Osteocyte (in vitro differentiated cells): Measurements from ENCODE around the gene LSM14A. TPM values are rescaled to one million over a fixed set of nuclear protein-coding genes. Genes with fewer than 3 reads are reported as not detected.
"Not testable (repeated sequence)": the region's sequence is repeated elsewhere in the genome, so short reads cannot be mapped to it uniquely, and the experiment has no call there.

Experiments used
- DNase-seq: peaks from one replicate; pipeline ENCODE4 v3.0.0; 2021; ENCODE audit warnings: mixed read lengths; ENCODE audit not compliant: unreplicated experiment; ENCODE audit errors: extremely low spot score
- H3K27ac Mint-ChIP-seq: one replicate; pipeline ENCODE4 v1.8.0; 2021; ENCODE audit warnings: mild to moderate bottlenecking, mixed read lengths; ENCODE audit not compliant: unreplicated experiment
- H3K27me3 Mint-ChIP-seq: one replicate; pipeline ENCODE4 v1.8.0; 2021; ENCODE audit warnings: mixed read lengths; ENCODE audit not compliant: unreplicated experiment
- H3K36me3 Mint-ChIP-seq: one replicate; pipeline ENCODE4 v1.8.0; 2021; ENCODE audit warnings: mixed read lengths; ENCODE audit not compliant: unreplicated experiment
- H3K4me1 Mint-ChIP-seq: one replicate; pipeline ENCODE4 v1.8.0; 2021; ENCODE audit warnings: mixed read lengths; ENCODE audit not compliant: unreplicated experiment
- H3K4me3 Mint-ChIP-seq: one replicate; pipeline ENCODE4 v1.8.0; 2021; ENCODE audit warnings: mild to moderate bottlenecking, moderate library complexity, mixed read lengths; ENCODE audit not compliant: unreplicated experiment
- H3K9me3 Mint-ChIP-seq: one replicate; pipeline ENCODE4 v1.8.0; 2021; ENCODE audit warnings: mixed read lengths; ENCODE audit not compliant: unreplicated experiment
- total RNA-seq: library from RNA; stranded (reverse); gene quantifications from 2 replicates; pipeline ENCODE4 v1.2.1, GENCODE V29; 2021
- TF ChIP-seq, protein P1 (sequence below): fragments of 200-600 bp; sonication (generic); IDR thresholded peaks from 2 replicates; pipeline ENCODE4 v1.5.0; 2021; ENCODE audit warnings: antibody characterized with exemption, mild to moderate bottlenecking, moderate library complexity

The LSM14A gene
- total RNA-seq, 1 donor from 2014 or later: 97.8 TPM

DNA sequence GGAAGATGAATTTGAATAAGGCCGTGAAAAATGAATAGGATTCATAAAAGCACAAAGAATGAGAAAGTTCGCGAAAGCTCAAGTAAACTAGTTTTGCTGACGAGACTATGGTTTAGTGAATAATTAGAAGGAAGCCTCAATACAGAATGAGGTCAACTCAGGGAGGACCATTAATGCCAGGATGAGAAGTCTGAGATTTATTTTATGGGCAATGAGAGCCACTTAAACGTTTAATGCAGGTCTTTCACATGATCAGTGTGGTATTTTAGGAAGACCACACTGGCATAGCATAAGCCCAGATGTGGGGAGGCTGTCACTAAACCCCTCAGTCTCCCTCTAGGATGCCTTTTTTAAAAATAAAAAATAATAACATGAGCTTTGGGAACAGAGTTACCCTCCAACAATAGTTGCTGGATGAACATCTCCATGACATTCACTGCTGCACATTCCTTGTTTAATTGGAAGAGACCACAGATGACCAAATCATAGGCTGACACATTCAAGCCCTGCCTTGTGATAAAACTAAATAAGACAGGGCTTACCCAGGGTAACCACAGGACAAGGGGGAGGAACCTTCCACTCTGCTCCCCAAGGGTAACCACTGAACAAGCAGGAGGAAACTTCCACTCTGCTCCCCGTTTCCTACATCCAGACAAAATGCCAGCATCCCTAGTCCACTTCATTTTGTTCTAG, 43.6 kb upstream of the LSM14A start:
- H3K36me3 Mint-ChIP-seq: no peaks in the 10 kb centered on the region
- H3K4me1 Mint-ChIP-seq: no peaks in the 10 kb centered on the region
- TF ChIP-seq, protein P1, sequence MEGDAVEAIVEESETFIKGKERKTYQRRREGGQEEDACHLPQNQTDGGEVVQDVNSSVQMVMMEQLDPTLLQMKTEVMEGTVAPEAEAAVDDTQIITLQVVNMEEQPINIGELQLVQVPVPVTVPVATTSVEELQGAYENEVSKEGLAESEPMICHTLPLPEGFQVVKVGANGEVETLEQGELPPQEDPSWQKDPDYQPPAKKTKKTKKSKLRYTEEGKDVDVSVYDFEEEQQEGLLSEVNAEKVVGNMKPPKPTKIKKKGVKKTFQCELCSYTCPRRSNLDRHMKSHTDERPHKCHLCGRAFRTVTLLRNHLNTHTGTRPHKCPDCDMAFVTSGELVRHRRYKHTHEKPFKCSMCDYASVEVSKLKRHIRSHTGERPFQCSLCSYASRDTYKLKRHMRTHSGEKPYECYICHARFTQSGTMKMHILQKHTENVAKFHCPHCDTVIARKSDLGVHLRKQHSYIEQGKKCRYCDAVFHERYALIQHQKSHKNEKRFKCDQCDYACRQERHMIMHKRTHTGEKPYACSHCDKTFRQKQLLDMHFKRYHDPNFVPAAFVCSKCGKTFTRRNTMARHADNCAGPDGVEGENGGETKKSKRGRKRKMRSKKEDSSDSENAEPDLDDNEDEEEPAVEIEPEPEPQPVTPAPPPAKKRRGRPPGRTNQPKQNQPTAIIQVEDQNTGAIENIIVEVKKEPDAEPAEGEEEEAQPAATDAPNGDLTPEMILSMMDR: no peak
- DNase-seq: no peak
- H3K27ac Mint-ChIP-seq: no peak overlapping the region
- H3K9me3 Mint-ChIP-seq: no peaks in the 10 kb centered on the region
- H3K27me3 Mint-ChIP-seq: peaks cover 12% of the 10 kb centered on the region
- H3K4me3 Mint-ChIP-seq: no peak overlapping the region

DNA sequence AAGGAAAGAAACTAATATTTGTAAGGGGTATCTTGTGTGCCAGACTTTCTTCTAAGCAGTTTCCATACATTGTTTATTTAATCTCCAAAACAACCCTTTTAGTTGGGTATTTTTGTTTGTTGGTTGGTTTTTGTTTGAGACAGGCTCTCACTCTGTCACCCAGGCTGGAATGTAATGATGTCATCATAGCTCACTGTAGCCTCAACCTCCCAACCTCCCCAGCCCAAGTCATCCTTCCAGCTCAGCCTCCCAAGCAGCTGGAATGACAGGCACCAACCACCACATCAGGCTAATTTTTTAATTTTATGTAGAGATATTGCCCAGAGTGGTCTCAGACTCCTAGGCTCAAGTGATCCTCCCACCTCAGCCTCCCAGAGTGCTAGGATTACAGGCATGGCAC, 41.2 kb upstream of the LSM14A start:
- H3K36me3 Mint-ChIP-seq: no peaks in the 10 kb centered on the region
- TF ChIP-seq, protein P1: no peak
- H3K4me1 Mint-ChIP-seq: peaks cover 2% of the 10 kb centered on the region
- no peak overlapping the region for H3K27ac Mint-ChIP-seq
- H3K9me3 Mint-ChIP-seq: no peaks in the 10 kb centered on the region
- no peak for DNase-seq
- H3K4me3 Mint-ChIP-seq: no peak overlapping the region
- peaks cover 5% of the 10 kb centered on the region for H3K27me3 Mint-ChIP-seq

DNA sequence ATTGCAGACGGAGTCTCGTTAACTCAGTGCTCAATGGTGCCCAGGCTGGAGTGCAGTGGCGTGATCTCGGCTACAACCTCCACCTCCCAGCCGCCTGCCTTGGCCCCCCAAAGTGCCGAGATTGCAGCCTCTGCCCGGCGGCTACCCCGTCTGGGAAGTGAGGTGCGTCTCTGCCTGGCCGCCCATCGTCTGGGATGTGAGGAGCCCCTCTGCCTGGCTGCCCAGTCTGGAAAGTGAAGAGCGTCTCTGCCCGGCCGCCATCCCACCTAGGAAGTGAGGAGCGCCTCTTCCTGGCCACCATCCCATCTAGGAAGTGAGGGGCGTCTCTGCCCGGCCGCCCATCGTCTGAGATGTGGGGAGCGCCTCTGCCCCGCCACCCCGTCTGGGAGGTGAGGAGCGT, 40.2 kb upstream of the LSM14A start:
- not testable (repeated sequence) for H3K4me1 Mint-ChIP-seq, H3K4me3 Mint-ChIP-seq, DNase-seq, H3K36me3 Mint-ChIP-seq, H3K9me3 Mint-ChIP-seq, H3K27me3 Mint-ChIP-seq, H3K27ac Mint-ChIP-seq

DNA sequence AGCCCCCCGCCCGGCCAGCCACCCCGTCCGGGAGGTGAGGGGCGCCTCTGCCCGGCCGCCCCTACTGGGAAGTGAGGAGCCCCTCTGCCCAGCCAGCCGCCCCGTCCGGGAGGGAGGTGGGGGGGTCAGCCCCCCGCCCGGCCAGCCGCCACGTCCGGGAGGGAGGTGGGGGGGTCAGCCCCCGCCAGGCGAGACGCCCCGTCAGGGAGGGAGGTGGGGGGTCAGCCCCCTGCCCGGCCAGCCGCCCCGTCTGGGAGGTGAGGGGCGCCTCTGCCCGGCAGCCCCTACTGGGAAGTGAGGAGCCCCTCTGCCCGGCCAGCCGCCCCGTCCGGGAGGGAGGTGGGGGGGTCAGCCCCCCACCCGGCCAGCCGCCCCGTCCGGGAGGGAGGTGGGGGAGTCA, 39.6 kb upstream of the LSM14A start:
- H3K4me1 Mint-ChIP-seq, H3K4me3 Mint-ChIP-seq, H3K36me3 Mint-ChIP-seq, H3K27me3 Mint-ChIP-seq, H3K27ac Mint-ChIP-seq, DNase-seq, H3K9me3 Mint-ChIP-seq: not testable (repeated sequence)

DNA sequence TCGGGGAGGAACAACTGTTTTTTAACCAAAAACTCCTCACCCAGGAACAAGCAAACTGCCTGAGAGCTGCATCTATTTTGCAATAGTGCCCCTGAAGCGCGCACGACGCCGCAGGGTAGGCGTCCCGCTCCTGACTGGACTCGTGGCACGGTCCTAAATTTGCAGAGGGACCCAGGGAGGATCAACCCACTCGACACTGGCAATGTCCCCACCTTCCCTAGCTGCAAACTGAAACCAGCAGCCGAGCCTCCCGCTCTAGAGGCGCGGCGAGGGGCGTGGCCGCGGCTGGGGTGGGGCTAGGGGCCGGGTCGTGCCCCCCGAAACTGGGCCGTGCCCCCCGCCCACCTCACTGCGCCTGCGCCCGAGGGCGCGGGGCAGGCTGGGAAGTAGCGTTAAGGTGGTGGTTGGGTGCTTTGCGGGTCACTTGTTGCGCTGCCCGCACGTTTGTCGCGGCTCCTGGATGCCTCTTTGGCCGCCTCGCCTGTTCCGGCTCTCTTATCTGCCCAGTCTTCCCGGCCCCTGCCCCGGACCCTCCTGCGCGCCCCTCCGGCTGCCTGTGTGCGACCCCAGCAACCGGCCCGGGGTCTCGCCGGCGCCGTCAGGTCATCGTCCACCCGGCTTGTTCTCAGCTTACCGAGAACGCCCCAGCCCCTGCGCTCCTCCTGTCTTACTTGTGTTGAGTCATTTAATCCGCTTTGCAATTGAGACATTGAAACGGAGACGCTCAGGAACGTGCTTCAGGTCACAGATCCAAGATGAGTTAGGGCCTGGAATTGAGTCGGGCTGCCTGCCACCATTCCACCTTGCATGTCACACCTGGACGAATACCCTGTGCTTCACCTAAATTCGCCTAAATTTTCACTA, 37.9 kb upstream of the LSM14A start:
- Mint-ChIP-seq H3K9me3 (no peaks in the 10 kb centered on the region), H3K4me1 (peaks cover 2% of the 10 kb centered on the region), H3K27me3 (peaks cover 5% of the 10 kb centered on the region), H3K36me3 (no peaks in the 10 kb centered on the region), H3K4me3 (peak overlapping the region; percentile 88), H3K27ac (peak overlapping the region; percentile 84)
- DNase-seq: peak; percentile 89
- TF ChIP-seq, protein P1: no peak
